ENCODE measurements around the gene TMEM163.
"Not testable (repeated sequence)": the region's sequence is repeated elsewhere in the genome, so short reads cannot be mapped to it uniquely, and the experiment has no call there.

TMEM163 gene

DNA sequence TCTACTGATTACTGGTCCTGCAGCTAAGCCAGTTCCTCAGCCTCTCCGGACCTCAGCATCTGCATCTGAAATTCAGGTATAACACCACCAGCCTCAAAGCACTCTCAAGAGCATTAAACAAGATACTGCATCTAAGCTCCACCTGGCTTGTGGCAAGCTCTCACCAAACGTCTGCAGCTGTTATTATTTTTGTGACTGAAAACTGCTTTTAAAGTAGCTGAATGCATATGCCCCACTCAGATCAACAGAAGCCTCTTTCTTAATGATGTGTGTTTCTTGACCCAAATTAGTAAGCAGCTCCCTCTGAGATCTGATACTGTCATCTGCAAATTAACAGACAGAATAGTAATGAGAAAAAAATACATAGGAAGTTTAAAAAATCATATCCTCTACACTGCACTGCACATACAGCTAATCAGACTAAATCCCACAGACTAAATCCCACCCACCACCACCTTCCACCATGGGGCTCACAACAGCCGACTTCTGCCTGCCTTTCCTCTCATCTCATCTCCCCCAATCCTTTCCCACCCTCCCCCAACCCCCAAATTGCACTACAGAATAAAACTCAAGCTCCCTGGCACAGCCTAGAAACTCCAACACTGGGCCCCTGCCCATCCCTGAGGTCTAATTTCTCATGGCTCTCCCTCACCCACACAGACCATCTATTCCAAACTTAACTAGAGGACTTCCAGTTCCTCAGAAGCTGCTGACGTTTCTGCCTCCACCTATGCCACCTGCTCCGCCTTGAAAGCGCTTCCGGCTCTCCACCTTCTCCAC lies 52.9 kb downstream of the TMEM163 start:
- DNase-seq (ENCODE audit: low read depth): no peak

GRCh38 chr2:134663451-134664450 lies 55.0 kb downstream of the TMEM163 start:
- DNase-seq (ENCODE audit: low read depth): no peak

DNA sequence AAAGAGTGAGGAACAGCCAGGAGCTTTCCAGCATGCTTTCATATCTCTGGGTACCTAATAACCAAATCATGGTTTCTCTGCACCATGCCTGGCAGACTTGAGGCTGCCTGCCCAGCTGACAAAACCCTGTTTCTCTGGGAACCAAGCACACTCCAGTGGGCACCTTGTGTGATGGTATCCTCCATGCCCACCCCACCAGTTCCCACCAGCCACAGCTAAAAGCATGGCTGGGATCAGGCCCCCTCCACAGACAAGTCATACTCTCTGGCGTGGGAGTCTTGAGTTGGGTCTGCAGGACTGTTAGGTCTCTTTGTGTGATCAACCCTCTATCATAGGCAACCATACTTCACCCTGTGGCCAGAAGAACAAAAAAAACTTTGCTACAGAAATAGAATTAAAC lies 56.0 kb downstream of the TMEM163 start:
- DNase-seq (ENCODE audit: low read depth): no peak

- DNase-seq (ENCODE audit: low read depth): no peak
Measured at GRCh38 chr2:134660626-134661402, 58.0 kb downstream of the TMEM163 start.

GRCh38 chr2:134659724-134660123 lies 59.1 kb downstream of the TMEM163 start:
- DNase-seq (ENCODE audit: low read depth): no peak

DNA sequence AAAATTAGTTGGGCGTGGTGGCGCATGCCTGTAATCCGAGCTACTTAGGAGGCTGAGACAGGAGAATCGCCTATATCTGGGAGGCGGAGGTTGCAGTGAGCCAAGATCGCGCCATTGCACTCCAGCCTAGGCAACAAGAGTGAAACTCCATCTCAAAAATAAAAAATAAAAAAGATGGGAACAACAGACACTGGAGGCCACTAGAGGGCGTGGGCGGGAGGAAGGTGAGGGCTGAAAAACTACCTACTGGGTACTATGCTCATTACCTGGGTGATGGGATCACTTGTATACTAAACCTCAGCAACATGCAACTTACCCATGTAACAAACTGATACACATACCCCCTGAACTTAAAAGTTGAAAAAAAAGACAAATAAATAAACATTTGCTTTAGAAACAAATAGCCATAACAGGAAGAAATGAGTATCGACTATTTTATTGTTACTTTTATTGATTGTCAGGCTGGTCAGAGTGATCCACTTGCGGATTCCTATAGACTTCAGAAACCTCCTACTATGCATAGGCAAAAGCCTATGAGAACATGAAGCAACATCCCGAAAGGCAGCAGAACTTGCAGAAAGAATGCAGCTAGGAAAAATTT lies 61.0 kb downstream of the TMEM163 start:
- no peak for DNase-seq (ENCODE audit: low read depth)

GRCh38 chr2:134656391-134656790 lies 62.4 kb downstream of the TMEM163 start:
- DNase-seq (ENCODE audit: low read depth): not testable (repeated sequence)

- DNase-seq (ENCODE audit: low read depth): no peak
Measured at GRCh38 chr2:134648586-134648985, 70.2 kb downstream of the TMEM163 start.

DNA sequence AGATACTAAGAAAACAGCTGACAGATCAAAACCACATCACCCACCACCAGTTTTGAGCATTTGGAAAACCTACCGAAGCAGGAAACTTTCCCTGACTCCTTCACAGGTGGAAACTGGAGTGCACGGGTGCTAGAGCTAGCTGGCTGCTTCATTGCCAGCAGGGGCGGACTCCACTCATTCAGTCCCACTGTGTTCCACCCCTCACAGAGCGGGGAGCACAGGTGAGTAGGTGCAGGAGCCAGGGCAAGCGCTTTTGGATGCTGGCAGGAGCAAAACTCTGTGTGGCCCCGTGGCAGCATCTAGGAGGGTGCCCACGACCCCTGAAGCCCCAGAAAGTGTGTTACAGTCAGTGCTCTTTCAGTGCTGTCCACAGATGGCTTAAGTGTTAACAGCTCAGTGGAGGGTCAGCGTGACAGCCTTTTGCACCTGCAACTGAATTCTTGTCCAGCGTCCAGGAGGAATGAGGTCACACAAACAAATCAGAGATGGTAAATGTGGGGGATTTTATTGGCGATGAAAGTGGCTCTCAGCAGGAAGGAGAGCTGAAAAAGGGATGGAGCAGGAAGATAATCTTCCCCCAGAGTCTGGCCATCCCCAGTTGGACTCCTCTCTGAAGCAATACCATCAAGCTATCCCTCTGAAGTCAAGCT lies 71.1 kb downstream of the TMEM163 start:
- DNase-seq (ENCODE audit: low read depth): no peak

- no peak for DNase-seq (ENCODE audit: low read depth)
Measured at GRCh38 chr2:134642938-134643337, 75.9 kb downstream of the TMEM163 start.

DNA sequence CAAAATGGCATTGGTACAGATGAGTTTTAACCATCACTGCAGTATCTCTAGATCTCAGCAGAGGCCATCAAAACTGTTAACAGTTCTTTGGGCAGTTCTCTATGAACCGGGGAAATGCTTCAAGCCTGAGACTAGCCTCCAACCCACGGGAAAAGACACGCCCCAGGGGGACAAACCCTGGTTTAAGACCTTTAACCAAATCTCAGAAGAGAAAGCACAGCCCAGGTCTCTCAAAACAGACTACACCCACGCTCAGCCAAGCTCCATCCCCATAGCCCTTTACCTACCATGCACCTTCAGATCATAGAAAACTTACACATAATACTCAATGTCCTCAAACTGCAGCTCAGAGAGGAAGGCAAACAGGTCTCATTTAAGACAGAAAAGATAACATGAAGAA lies 78.3 kb downstream of the TMEM163 start:
- DNase-seq (ENCODE audit: low read depth): no peak

- no peak for DNase-seq (ENCODE audit: low read depth)
Measured at GRCh38 chr2:134639265-134639664, 79.5 kb downstream of the TMEM163 start.

DNA sequence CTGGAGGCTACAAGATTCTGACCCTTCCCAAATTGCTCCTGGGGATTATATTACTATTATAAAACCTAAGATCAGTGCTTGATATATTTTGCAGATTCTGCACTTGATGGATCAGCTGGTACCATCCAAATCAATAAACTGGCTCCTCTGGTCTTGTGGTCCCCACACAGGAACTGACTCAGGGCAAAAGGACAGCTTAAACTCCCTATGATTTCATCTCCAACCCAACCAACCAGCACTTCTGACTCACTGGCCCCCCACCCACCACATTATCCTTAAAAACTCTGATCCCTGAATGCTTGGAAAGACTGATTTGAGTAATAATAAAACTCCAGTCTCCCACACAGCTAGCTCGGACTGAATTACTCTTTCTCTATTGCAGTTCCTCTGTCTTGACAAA lies 82.1 kb downstream of the TMEM163 start:
- DNase-seq (ENCODE audit: low read depth): no peak

GRCh38 chr2:134634054-134634753 lies 84.6 kb downstream of the TMEM163 start:
- DNase-seq (ENCODE audit: low read depth): no peak

DNA sequence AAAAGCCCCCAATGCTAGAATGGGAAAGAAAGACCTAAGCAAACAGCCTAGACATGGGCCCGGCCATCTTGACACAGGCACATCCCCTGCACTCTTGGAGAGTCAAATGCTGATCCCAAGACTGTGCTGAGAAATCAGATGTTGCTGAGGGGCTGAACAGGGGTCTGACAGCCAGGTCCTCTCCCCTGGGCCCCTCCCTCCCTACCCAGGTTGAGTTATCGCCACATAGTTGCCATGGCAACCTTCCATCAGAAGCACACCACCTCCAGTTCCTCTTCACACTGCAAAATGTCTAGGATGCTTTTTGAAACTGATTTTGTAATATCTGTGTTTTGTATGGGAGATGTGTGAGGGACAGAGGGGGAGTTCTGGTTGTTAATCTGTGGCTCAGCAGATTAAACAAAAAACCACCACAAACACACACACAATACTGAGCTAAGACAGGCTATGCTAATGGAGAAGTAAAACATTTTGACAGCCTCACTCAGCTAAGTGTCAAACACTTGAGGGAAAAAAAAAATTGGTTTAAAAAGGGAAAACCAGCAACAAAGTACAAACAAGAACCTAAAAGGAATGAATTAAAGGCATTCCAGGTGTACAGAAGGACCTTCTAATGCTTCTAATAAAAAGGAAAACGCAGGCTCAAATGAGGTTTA lies 88.2 kb downstream of the TMEM163 start:
- no peak for DNase-seq (ENCODE audit: low read depth)

DNA sequence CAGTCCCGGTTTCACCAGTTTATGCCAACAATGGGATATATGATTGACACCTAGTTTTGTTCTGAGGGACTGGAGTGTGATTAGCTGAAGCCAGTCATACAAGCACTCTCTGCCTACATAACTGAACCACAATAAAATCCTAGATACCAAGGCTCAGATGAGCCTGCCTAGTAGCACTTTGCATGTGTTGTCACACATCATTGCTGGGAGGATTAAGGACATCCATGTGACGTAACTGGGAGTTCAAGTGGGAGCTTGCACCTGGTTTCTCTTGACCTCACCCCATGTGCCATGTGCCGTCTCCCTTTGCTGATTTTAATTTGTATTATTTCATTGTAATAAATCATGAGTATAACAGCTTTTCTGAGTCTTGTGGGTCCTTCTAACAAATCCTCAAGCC lies 90.3 kb downstream of the TMEM163 start:
- no peak for DNase-seq (ENCODE audit: low read depth)

GRCh38 chr2:134626781-134627180 lies 92.0 kb downstream of the TMEM163 start:
- DNase-seq (ENCODE audit: low read depth): no peak

DNA sequence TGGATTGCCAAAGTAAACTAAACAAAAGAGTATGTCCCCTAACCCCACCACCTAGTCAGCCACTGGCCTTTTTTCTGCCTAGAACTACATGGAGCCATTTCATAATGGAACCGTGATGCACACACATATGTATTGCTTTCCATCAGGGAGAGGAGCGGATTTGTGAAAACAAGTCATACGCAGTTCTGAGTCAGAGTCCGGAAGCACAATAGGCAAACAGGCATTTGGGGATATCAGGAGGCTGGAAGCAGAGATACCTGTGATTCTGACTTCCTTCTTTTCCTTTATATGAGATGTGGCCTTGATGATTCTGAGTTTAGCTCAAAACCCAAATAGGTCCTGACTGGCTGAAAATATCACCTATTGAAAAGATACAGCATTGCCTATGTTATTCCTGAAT lies 93.5 kb downstream of the TMEM163 start:
- no peak for DNase-seq (ENCODE audit: low read depth)

- DNase-seq (ENCODE audit: low read depth): no peak
Measured at GRCh38 chr2:134623796-134624195, 95.0 kb downstream of the TMEM163 start.

- DNase-seq (ENCODE audit: low read depth): no peak
Measured at GRCh38 chr2:134623046-134623445, 95.8 kb downstream of the TMEM163 start.
